Astrocyte of the spinal cord (primary cell): ENCODE measurements around the gene NRSN2.
"Not testable (repeated sequence)": the region's sequence is repeated elsewhere in the genome, so short reads cannot be mapped to it uniquely, and the experiment has no call there.

Experiments
- DNase-seq: peaks from one replicate; pipeline ENCODE4 v3.0.0; 2011; ENCODE audit warnings: low read depth, low spot score
- H3K4me3 ChIP-seq: 2 replicates; pipeline ENCODE4 v1.5.1; 2011; ENCODE audit warnings: low read depth, mild to moderate bottlenecking, low read length, moderate library complexity
- in situ Hi-C: cut with HindIII; loops from 2 replicates; pipeline ENCODE4 v1.10.0; 2017; ENCODE audit warnings: low sequenced_read_pairs
- TF ChIP-seq, protein P1 (sequence below): IDR thresholded peaks from 2 replicates; pipeline ENCODE4 v1.5.1; 2012; ENCODE audit warnings: low read depth, mild to moderate bottlenecking, low read length, inconsistent platforms

The NRSN2 gene

GRCh38 chr20:383889-384288, 37.0 kb downstream of the NRSN2 start:
- TF ChIP-seq, protein P1, sequence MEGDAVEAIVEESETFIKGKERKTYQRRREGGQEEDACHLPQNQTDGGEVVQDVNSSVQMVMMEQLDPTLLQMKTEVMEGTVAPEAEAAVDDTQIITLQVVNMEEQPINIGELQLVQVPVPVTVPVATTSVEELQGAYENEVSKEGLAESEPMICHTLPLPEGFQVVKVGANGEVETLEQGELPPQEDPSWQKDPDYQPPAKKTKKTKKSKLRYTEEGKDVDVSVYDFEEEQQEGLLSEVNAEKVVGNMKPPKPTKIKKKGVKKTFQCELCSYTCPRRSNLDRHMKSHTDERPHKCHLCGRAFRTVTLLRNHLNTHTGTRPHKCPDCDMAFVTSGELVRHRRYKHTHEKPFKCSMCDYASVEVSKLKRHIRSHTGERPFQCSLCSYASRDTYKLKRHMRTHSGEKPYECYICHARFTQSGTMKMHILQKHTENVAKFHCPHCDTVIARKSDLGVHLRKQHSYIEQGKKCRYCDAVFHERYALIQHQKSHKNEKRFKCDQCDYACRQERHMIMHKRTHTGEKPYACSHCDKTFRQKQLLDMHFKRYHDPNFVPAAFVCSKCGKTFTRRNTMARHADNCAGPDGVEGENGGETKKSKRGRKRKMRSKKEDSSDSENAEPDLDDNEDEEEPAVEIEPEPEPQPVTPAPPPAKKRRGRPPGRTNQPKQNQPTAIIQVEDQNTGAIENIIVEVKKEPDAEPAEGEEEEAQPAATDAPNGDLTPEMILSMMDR = no peak
- no peak for DNase-seq
- in situ Hi-C loops = no loop called here
- H3K4me3 ChIP-seq = no peak overlapping the region

GRCh38 chr20:384723-385122, 37.8 kb downstream of the NRSN2 start:
- TF ChIP-seq, protein P1 = no peak
- DNase-seq = no peak
- in situ Hi-C loops = no loop called here
- no peak overlapping the region for H3K4me3 ChIP-seq

GRCh38 chr20:385448-385847, 38.5 kb downstream of the NRSN2 start:
- no peak overlapping the region for H3K4me3 ChIP-seq
- TF ChIP-seq, protein P1 = no peak
- DNase-seq = no peak

DNA sequence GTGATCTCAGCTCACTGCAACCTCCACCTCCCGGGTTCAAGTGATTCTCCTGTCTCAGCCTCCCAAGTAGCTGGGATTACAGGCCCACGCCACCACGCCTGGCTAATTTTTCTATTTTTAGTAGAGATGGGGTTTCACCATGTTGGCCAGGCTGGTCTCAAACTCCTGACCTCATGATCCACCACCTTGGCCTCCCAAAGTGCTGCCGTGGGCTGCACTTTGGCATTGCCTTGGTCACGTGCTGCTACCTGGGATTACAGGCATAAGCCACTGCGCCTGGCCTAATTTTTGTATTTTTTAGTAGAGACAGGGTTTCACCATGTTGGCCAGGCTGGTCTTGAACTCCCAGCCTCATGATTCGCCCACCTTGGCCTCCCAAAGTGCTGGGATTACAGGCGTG, 39.7 kb downstream of the NRSN2 start:
- in situ Hi-C loops, H3K4me3 ChIP-seq, DNase-seq: not testable (repeated sequence)

More at GRCh38 chr20:385448-385847, 38.5 kb downstream of the NRSN2 start:
- in situ Hi-C loops = no loop called here

DNA sequence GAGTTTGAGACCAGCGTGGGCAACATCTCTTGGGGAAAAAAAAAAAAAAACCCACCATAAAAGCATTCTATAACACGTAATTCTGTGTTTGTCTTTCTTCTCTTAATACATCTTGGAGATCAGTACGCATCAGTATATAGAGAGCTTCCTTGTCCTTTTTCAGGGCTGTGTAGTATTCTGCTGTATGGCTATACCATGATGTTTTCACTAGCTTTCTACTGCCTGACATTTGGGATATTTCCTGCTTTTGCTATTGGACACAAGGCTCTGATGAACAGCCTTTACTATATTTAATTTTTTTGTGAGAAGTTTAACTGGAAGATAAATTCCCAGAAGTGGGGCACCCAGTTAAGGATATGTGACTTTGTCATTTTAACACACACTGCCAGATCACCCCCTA, 40.6 kb downstream of the NRSN2 start:
- TF ChIP-seq, protein P1 = no peak
- no peak for DNase-seq
- in situ Hi-C loops = no loop called here
- no peak overlapping the region for H3K4me3 ChIP-seq

DNA sequence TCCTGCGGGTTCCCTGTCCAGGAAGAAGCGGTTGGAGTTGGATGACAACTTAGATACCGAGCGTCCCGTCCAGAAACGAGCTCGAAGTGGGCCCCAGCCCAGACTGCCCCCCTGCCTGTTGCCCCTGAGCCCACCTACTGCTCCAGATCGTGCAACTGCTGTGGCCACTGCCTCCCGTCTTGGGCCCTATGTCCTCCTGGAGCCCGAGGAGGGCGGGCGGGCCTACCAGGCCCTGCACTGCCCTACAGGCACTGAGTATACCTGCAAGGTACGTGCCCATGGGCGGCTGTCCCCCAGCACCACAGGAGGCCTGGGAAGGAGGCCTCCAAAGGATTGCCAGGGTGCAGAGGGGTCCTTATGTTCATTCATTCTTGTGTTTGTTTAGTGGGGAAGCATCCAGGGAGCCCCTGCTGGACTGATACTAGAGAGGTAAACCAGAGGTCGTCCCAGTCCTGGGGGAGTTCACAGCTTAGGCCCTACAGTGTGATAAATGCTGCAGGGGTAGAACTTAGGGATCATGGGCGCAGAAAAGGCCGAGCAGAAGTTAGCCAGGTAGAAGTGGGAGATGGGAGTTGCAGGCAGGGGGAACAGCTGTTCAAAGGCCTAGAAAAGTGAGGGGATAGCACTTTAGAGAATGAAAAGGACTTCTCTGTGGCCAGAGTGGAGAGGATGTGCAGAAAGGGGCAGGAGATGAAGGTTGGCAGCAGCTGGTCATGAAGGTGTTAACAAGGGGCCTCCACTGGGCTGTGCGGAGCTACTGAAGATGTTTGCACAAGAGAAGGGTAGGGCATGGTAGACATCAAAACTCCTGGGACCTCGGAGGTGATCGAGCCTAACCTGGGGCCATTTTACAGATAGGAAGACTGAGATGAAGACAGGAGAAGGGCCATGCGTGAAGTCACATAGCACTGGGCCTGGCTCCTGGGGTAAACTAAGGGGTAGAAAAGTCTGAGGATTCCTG, 41.4 kb downstream of the NRSN2 start:
- in situ Hi-C loops = no loop called here
- DNase-seq = no peak
- TF ChIP-seq, protein P1 = no peak
- H3K4me3 ChIP-seq = no peak overlapping the region

DNA sequence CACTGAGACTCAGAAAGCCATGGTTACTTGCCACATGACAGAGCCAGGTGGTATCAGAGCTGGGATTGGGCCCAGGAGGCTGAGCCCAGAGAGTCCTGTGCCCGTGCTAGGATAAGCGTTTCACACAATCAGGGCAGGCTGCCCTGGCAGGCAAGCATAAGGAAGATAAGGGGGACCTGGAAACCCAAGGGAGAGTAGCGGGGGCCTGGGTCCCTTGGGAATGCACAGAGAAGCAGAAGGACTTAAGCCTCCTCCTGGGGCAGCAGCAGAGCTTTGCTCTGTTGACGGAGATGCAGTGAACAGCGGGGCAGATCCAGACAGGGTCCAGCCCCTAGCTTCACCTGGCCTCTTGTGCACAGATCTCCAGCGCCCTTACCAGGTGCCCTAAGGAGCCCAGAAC, 42.3 kb downstream of the NRSN2 start:
- TF ChIP-seq, protein P1 = no peak
- in situ Hi-C loops = no loop called here
- DNase-seq = no peak
- H3K4me3 ChIP-seq = no peak overlapping the region
